ENCODE measurements around the gene BTBD2. TPM values are rescaled to one million over a fixed set of nuclear protein-coding genes. Genes with fewer than 3 reads are reported as not detected.
A peak's percentile ranks its signal among the peaks of the same experiment; 100 is the strongest.
"Not testable (repeated sequence)": the region's sequence is repeated elsewhere in the genome, so short reads cannot be mapped to it uniquely, and the experiment has no call there.

Gene BTBD2
- total RNA-seq, 1 donor from 2014 or later: 118 TPM

DNA sequence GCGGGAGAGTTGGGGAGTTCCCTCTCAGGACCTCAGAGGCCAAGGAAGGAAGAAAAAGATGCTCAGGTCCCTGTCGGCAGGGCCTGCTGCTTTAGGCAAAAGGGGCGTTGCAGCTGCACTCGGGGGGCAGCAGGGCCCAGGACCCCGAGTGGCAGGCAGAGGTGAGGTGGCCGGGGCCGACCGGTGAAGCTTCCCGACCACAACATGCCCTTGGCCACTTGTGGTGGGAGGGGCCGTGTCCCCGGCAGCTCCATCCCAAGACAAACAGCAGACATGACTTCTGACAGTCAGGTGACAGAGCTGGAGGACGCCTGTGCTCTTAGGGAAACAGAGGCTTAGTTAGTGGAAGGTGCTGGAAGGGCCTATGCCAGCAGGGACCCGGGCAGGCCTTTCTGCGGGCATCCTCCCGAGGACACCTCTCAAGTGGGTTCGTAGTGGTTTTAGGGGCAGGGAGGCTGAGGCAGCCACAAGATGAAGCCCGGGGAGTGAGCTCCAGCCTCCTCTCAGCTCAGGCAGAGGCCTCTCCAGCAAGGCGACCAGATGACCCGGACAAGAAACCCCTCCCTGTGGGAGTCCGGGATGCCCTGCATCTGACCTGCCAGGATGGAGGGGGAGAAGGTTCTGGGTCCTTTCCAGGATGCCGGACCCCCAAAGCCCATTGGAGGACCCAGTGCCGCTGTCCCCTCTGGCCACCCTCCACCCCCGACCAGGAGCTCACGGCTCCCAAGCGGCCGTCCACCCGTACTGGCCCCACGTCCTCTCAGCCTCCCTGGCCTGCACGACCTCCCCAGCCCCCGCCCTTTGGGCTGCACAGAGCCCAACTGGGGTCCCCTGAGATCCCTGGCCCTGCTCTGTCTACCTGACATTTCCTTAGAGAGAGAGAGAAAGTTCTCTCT, 24.2 kb downstream of the BTBD2 start:
- Mint-ChIP-seq H3K4me3 (no peak overlapping the region), H3K4me1 (ENCODE audit: unreplicated experiment) (no peaks in the 10 kb centered on the region), H3K36me3 (peaks cover 15% of the 10 kb centered on the region), H3K27ac (no peak overlapping the region), H3K9me3 (no peaks in the 10 kb centered on the region), H3K27me3 (no peaks in the 10 kb centered on the region)
- TF ChIP-seq, protein P1, sequence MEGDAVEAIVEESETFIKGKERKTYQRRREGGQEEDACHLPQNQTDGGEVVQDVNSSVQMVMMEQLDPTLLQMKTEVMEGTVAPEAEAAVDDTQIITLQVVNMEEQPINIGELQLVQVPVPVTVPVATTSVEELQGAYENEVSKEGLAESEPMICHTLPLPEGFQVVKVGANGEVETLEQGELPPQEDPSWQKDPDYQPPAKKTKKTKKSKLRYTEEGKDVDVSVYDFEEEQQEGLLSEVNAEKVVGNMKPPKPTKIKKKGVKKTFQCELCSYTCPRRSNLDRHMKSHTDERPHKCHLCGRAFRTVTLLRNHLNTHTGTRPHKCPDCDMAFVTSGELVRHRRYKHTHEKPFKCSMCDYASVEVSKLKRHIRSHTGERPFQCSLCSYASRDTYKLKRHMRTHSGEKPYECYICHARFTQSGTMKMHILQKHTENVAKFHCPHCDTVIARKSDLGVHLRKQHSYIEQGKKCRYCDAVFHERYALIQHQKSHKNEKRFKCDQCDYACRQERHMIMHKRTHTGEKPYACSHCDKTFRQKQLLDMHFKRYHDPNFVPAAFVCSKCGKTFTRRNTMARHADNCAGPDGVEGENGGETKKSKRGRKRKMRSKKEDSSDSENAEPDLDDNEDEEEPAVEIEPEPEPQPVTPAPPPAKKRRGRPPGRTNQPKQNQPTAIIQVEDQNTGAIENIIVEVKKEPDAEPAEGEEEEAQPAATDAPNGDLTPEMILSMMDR (conservative IDR thresholded peaks at IDR 0.05): no peak
- DNase-seq (ENCODE audit: extremely low spot score, unreplicated experiment): no peak

DNA sequence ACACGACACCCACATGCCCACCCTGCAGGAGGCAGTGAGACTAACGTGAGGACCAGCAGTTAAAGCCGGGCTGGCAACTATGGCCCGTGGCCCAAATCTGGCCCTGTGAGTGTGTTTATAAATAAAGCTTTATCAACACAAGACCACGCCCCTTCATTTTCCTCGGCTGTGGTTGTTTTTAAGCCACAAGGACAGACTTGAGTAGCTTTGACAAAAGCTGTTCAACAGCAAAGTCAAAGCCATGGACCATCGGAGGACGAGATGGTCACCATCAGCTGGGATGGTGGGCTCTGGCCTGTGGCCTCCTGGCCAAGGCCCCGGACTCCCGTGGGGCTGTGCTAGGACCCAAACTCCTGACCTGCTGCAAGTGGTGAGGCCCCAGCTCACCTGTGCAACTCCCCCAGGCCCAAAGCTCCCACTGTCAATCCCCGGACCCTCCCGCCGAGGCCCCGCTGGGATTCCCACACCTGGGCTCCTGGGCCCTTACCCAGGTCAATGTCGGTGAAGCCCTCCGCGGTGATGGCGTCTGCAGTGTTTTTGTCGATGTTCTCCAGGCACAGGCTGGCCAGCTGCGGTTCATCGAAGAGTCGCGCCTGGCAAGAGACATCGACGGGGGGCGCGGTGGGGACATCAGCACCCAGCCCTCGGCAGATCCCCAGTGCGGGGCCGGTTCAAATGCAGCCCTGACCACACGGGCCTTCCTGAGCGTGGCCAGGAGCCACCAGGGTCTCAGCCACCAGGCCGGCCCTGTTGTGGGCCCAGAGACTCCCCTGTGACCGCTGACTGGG, 25.1 kb downstream of the BTBD2 start:
- no peak overlapping the region for H3K27ac Mint-ChIP-seq
- DNase-seq (ENCODE audit: extremely low spot score, unreplicated experiment): no peak
- H3K4me3 Mint-ChIP-seq: no peak overlapping the region
- no peaks in the 10 kb centered on the region for H3K9me3 Mint-ChIP-seq
- TF ChIP-seq, protein P1 (conservative IDR thresholded peaks at IDR 0.05): no peak
- no peaks in the 10 kb centered on the region for H3K27me3 Mint-ChIP-seq
- H3K4me1 Mint-ChIP-seq (ENCODE audit: unreplicated experiment): no peaks in the 10 kb centered on the region
- H3K36me3 Mint-ChIP-seq: peaks cover 9% of the 10 kb centered on the region

DNA sequence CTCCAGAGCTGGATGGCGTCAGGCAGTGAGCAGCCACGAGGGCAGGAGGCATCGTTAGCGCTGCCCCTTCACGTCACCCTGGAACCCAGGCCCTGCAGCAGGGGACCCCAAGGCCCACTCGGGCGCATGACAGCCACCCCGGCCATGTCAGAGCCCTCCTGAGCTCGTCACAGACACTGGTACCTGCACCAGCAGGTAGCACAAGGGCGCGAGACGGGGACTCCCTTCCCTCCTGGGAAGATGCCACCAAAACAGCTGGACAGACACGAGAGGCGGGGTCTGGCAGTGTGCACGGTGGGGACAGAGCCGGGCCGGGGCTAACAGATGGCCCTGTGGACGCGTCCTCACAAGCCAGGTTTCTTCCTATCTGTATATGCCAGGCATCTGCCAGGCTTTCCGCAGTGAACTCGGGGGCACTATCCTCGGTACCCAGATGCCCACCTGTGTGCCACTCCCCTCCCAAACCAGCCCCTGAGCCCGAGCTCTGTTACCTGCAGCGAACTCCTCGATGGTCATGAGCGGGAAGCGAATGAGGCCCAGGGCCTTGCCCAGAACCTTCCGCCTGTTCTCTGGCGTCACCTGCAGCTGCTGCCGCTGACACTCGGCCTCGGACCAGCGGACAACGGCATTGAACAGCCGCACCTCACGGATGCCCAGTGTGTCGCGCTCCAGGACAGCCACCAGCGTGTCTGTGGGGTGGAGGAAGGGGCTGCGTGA, 25.8 kb downstream of the BTBD2 start:
- Mint-ChIP-seq H3K27ac (no peak overlapping the region), H3K4me3 (no peak overlapping the region), H3K36me3 (peaks cover 7% of the 10 kb centered on the region), H3K27me3 (no peaks in the 10 kb centered on the region), H3K4me1 (ENCODE audit: unreplicated experiment) (no peaks in the 10 kb centered on the region), H3K9me3 (no peaks in the 10 kb centered on the region)
- no peak for DNase-seq (ENCODE audit: extremely low spot score, unreplicated experiment)
- TF ChIP-seq, protein P1 (conservative IDR thresholded peaks at IDR 0.05): no peak

DNA sequence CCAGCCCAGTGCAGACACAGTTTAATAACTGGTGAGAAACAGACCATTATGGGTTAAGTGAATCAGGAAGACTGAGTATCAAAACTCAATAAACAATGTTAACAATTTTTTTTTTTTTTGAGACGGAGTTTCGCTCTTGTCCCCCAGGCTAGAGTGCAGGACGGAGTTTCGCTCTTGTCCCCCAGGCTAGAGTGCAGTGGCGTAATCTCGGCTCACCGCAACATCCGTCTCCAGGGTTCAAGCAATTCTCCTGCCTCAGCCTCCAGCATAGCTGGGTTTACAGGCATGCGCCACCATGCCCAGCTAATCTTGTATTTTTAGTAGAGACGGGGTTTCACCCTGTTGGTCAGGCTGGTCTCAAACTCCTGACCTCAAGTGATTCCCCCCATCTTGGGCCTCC, 27.1 kb downstream of the BTBD2 start:
- H3K4me3 Mint-ChIP-seq; DNase-seq (ENCODE audit: extremely low spot score, unreplicated experiment); H3K4me1 Mint-ChIP-seq (ENCODE audit: unreplicated experiment); H3K27me3 Mint-ChIP-seq; H3K36me3 Mint-ChIP-seq; H3K9me3 Mint-ChIP-seq; H3K27ac Mint-ChIP-seq: not testable (repeated sequence)

DNA sequence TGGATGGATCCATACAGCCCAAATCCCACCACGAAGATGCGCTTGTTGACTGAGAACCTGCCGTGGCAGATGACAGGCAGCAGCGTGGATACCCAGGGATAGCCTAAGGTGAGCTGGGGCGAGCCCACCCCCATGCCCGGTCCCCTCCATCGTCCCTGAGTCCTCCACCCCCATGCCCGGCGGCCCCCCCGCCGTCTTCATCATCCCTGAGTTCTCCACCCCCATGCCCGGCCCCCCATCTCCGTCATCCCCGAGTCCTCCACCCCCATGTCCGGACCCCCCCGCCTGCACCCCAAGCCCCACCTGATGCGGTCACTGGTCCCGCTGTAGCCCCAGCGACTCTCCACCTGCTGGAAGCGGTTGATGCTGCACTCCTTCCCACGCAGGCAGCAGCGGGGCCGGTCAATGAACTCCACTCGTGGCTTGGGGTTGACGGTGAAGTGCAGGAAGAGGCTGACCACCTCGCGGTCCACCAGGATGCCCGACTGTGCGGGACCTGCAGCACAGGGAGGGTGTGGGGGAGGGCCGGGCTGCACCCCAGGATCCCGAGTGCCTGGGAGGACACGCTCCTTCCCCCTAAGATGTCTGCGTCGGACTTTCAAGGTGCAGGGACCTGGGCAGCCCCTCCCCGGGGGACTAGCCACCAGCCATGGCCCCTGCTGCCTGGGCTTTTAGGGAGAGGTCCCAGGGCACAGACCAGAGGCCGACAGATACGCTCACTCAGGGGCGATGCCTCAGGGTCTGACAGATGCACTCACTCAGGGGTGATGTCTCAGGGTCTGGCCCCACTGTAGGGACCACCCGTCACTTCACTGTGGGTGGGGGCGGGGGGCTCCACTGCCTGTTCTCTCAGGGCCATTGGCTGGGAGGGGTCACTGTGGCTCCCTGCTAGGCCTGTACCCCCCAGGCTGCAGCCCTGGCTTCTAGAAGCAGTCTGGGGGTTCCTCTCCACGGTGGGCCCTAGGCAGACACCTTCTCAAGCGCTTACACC, 28.0 kb downstream of the BTBD2 start:
- DNase-seq (ENCODE audit: extremely low spot score, unreplicated experiment): no peak
- Mint-ChIP-seq H3K36me3 (peaks cover 4% of the 10 kb centered on the region), H3K27me3 (no peaks in the 10 kb centered on the region), H3K4me1 (ENCODE audit: unreplicated experiment) (no peaks in the 10 kb centered on the region), H3K9me3 (no peaks in the 10 kb centered on the region), H3K27ac (no peak overlapping the region), H3K4me3 (no peak overlapping the region)
- TF ChIP-seq, protein P1 (conservative IDR thresholded peaks at IDR 0.05): peak; percentile 26
